Adrenal gland (tissue), 12 donors: Measurements from ENCODE around the gene IGFBPL1. TPM values are rescaled to one million over a fixed set of nuclear protein-coding genes. Genes with fewer than 3 reads are reported as not detected.
"Not testable (repeated sequence)": the region's sequence is repeated elsewhere in the genome, so short reads cannot be mapped to it uniquely, and the experiment has no call there.

Experiments
- DNase-seq, 7 donors: peaks; one replicate each; pipeline ENCODE4 v3.0.0-alpha.2; 2019 to 2020
- H3K27ac ChIP-seq, 5 donors: fragments of 200-600 bp; sonication (generic) in 4 of 5; 1 replicate in 3 of 5; 2 replicates in 2 of 5; pipeline versions ENCODE4 v1.5.1 to v1.8.0; 2016 to 2020; ENCODE audit warnings: mild to moderate bottlenecking in 1 of 5
- H3K27me3 ChIP-seq: fragments of 200-600 bp; 2 replicates; pipeline ENCODE4 v1.8.0; 2021
- H3K36me3 ChIP-seq, 2 donors: fragments of 200-600 bp; replicated peaks in 1 of 2; 1 replicate in 1 of 2; 2 replicates in 1 of 2; pipeline versions ENCODE4 v1.5.1 to v1.8.0; 2018 to 2022
- H3K4me1 ChIP-seq, 2 donors: fragments of 200-600 bp; replicated peaks in 1 of 2; 1 replicate in 1 of 2; 2 replicates in 1 of 2; pipeline versions ENCODE4 v1.5.1 to v1.8.0; 2018 to 2021
- H3K4me3 ChIP-seq, 4 donors: fragments of 200-600 bp; sonication (generic) in 3 of 4; one replicate each; pipeline ENCODE4 v1.5.1; 2016 to 2018
- H3K9me3 ChIP-seq, 3 donors: fragments of 200-600 bp; sonication (generic) in 1 of 3; replicated peaks in 1 of 3; 1 replicate in 2 of 3; 2 replicates in 1 of 3; pipeline versions ENCODE4 v1.5.1 to v1.8.0; 2016 to 2021
- POLR2A ChIP-seq, 2 donors: fragments of 450-650 bp; IDR thresholded peaks; one replicate each; pipeline ENCODE4 v1.6.1; 2017; ENCODE audit warnings: antibody characterized with exemption in 2 of 2, mild to moderate bottlenecking in 2 of 2, moderate library complexity in 1 of 2
- WGBS, 4 donors: extraction: QIAGEN DNeasy Blood & Tissue Kit in 2 of 4; methylation state at CpG; one replicate each; pipeline versions ENCODE4 v1.1.5 to v1.1.7; 2013 to 2017; 5-methylcytosine and 5-hydroxymethylcytosine counted together
- intact Hi-C, 2 donors: fragments of 100-400 bp; cut with DNase I; formaldehyde crosslinking; loops; one replicate each; pipeline versions ENCODE4 v1.14.1 to v1.15.0; 2022 to 2023
- polyA plus RNA-seq, 3 donors: library from polyadenylated mRNA; stranded (reverse); fragments of 200-250 nt in 2 of 3; fragments of 350-450 nt in 1 of 3; fragmentation: Illumina TruSeq in 1 of 3; extraction: RNeasy Lipid Tissue Mini Kit (QIAGEN cat#74804) in 1 of 3; gene quantifications; one replicate each; pipeline ENCODE4 v1.2.3, GENCODE V29; 2013 to 2014
- total RNA-seq, 9 donors: library from RNA; depleted of rRNA in 4 of 9; stranded (reverse); fragments of >200 nt in 4 of 9; fragments of 120-200 nt in 1 of 9; fragmentation: NEBNext Ultra II Directional in 1 of 9; extraction: Animal tissue kit (Norgen Biotek cat#: 25700) in 1 of 9; gene quantifications; one replicate each; pipeline versions ENCODE4 v1.1.0 to v1.2.4, GENCODE V29; 2013 to 2023
- TF ChIP-seq, protein P1 (sequence below), 6 experiments: fragments of 450-650 bp in 4 of 6; fragments of 200-600 bp in 2 of 6; sonication (generic) in 1 of 6; IDR thresholded peaks; 1 replicate in 5 of 6; 2 replicates in 1 of 6; pipeline versions ENCODE4 v1.5.1 to v1.8.0; 2016 to 2021; ENCODE audit warnings: antibody characterized with exemption in 6 of 6, mild to moderate bottlenecking in 2 of 6, moderate library complexity in 1 of 6
- donor health status: healthy with polysubstance abuse.
- donor health status: Bipolar disorder and iron deficiency.
- donor health status: DM: yes; HTN: yes; CAD: no.
- donor health status: DM: no; HTN: no; CAD: no.
- donor health status: DM: no; HTN: no; CAD: no.
- donor health status: DM: yes; HTN: yes; CAD: no.

IGFBPL1 gene
- total and polyA plus RNA-seq, 12 donors: 0.17 to 5.2 (median 1.5) TPM; not detected in 4

DNA sequence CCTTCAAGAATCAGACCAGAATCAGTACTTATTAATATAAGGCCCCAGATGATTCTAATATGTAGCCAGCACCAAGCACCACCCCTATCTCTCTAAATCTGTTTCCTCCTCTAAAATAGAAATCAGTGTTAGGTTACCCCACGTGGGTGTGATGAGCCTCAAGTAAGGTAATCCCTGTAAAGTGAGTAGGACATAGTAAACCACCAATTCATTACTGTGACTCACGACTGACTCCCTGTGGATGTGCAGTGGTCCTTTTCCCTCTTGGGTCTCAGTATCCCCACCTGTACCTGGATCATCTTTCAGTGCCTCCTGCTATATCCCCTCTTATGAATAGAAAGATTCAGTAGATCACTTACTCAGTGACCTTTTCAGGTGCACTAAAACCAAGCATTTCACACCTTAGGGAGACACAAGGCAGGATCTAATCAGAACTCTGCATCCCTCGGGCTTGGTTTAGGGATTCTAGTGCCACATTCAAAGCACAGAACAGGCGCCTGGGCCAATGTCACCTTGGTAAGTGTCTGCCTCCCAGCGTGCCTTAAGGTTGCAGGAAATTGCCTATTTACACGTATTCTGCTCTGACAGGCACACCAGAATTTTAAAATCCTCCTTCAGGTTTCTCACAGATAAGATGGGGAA lies 43.9 kb downstream of the IGFBPL1 start:
- Histone ChIP-seq H3K36me3 (no peaks in the 10 kb centered on the region), H3K27ac (no peak overlapping the region), H3K9me3 (no peaks in the 10 kb centered on the region), H3K4me3 (no peak overlapping the region), H3K27me3 (no peaks in the 10 kb centered on the region), H3K4me1 (no peaks in the 10 kb centered on the region)
- intact Hi-C loops: no loop called here
- WGBS, 4 donors: 81 to 93% (median 89%) methylated on average over 6 of the region's 6 CpGs
- TF ChIP-seq POLR2A (IDR thresholded peaks at IDR 0.05): no peak
- TF ChIP-seq, protein P1, sequence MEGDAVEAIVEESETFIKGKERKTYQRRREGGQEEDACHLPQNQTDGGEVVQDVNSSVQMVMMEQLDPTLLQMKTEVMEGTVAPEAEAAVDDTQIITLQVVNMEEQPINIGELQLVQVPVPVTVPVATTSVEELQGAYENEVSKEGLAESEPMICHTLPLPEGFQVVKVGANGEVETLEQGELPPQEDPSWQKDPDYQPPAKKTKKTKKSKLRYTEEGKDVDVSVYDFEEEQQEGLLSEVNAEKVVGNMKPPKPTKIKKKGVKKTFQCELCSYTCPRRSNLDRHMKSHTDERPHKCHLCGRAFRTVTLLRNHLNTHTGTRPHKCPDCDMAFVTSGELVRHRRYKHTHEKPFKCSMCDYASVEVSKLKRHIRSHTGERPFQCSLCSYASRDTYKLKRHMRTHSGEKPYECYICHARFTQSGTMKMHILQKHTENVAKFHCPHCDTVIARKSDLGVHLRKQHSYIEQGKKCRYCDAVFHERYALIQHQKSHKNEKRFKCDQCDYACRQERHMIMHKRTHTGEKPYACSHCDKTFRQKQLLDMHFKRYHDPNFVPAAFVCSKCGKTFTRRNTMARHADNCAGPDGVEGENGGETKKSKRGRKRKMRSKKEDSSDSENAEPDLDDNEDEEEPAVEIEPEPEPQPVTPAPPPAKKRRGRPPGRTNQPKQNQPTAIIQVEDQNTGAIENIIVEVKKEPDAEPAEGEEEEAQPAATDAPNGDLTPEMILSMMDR (IDR thresholded peaks at IDR 0.05): no peak
- DNase-seq: no peak

- not testable (repeated sequence) for H3K4me1 ChIP-seq, H3K36me3 ChIP-seq, H3K27me3 ChIP-seq, H3K27ac ChIP-seq, H3K4me3 ChIP-seq, DNase-seq, H3K9me3 ChIP-seq
- 77 to 92% (median 89%) methylated on average over 10 to 42 of the region's 42 CpGs for WGBS, 4 donors
- intact Hi-C loops: loop anchor here in 1 of 2 donors (10.0 kb wide), 1 partner anchor 57 kb away; no protein-coding TSS in a partner anchor
Observed at GRCh38 chr9:38377336-38378083, 46.7 kb downstream of the IGFBPL1 start.

- no peak overlapping the region for H3K27ac ChIP-seq
- no peaks in the 10 kb centered on the region for H3K9me3 ChIP-seq
- no peaks in the 10 kb centered on the region for H3K36me3 ChIP-seq
- H3K4me1 ChIP-seq: no peaks in the 10 kb centered on the region
- intact Hi-C loops: loop anchor here in 1 of 2 donors (10.0 kb wide), 1 partner anchor 59 kb away; no protein-coding TSS in a partner anchor
- H3K4me3 ChIP-seq: no peak overlapping the region
- DNase-seq: no peak
- no peaks in the 10 kb centered on the region for H3K27me3 ChIP-seq
- 48 to 57% (median 53%) methylated on average over 6 to 9 of the region's 9 CpGs for WGBS, 4 donors
- TF ChIP-seq POLR2A (IDR thresholded peaks at IDR 0.05): no peak
- TF ChIP-seq, protein P1 (IDR thresholded peaks at IDR 0.05): no peak
Observed at GRCh38 chr9:38376021-38376670, 48.1 kb downstream of the IGFBPL1 start.

DNA sequence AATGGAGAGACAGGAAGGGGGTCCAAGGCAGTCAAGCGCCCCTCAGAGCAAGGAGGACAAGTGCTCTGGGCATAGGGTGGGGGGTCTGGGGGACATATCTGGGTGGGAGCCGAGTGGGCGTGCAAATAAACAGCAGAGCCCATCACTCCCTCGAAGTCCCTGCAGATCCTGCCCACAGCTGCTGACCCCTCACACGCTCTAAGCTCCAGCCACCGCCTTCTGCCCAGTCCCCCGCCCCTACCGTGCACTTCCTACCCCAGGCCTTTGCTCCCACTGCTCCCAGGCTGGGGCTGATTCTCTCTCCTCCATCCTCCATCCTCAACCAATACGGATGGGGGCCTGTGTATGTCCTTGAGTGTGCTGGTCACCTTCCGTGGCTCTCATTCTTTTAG lies 48.7 kb downstream of the IGFBPL1 start:
- no peak for TF ChIP-seq POLR2A (IDR thresholded peaks at IDR 0.05)
- TF ChIP-seq, protein P1 (IDR thresholded peaks at IDR 0.05): no peak
- no peak for DNase-seq
- no peaks in the 10 kb centered on the region for H3K36me3 ChIP-seq
- intact Hi-C loops: loop anchor here in 1 of 2 donors (10.0 kb wide), 1 partner anchor 59 kb away; no protein-coding TSS in a partner anchor
- H3K9me3 ChIP-seq: no peaks in the 10 kb centered on the region
- no peaks in the 10 kb centered on the region for H3K27me3 ChIP-seq
- no peaks in the 10 kb centered on the region for H3K4me1 ChIP-seq
- WGBS, 4 donors: 62 to 77% (median 72%) methylated on average over 10 of the region's 10 CpGs
- no peak overlapping the region for H3K27ac ChIP-seq
- H3K4me3 ChIP-seq: no peak overlapping the region
